GM19328 (cell line): Measurements from ENCODE around the gene STK17B.

Experiments
- ATAC-seq: cut with Tn5 transposase; IDR thresholded peaks from one replicate; pipeline ENCODE4 v1.9.1; 2021; ENCODE audit warnings: mild to moderate bottlenecking, moderate library complexity; ENCODE audit not compliant: unreplicated experiment

The STK17B gene

DNA sequence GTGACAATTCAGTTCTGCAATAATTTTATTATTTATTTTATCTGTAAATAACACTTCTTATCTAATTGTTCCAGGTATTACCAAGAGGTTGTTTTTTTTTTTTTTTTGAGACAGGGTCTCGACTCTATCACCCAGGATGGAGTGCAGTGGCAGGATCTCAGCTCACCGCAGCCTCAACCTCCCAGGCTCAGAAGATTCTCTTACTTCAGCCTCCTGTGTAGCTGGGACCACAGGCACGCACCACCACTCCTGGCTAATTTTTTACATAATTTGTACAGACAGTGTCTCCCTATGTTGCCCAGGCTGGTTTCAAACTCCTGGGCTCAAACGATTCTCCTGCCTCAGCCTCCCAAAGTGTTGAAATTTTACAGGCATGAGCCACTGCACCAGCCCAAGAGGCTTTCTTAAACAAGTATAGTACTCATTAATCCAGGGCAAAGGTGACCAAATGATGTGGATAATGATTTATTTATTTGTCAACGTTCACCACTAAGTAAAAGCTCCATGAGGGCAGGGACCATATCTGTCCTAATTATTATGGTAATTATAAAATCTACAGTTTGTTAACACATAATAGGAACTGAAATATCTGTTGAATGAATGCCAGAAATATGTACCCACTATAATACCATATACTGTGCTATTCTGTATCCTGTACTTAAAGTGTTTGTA, 12.0 kb downstream of the STK17B start:
- no peak for ATAC-seq

DNA sequence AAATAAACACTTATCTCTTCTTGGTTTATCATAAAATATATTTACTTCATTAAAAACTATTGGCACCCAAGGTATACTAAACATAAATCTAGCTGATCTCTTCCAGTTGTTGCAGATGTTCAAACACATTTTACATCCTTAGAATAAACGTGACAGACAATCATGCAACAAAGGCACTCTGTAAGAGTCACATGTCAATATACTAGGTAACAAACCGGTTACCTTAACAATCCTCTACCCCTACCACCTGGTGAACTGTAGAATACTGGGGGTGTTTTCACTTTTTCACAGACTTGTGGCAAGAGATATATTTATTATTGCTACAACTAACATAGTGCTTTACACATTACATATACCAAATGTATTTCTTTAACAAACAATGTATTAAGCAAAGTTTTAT, 15.8 kb downstream of the STK17B start:
- ATAC-seq: no peak

DNA sequence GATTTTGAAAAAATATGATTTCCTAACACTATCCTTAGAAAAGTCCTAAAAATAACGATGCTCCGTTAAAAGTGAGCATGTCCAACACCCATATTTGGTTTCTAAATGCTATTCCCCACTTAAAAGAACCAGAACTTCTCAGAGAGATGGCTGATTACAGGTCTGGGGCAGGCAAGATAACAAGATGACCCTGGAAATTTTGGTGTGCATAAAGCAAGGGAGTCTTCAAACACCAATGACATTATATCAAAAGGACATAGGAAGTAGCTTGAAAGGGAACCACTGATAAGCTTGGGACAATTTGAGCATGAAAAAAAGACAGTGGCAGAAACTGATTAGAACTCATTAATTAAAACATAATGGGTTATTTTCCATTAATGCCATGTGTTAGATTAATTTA, 17.9 kb downstream of the STK17B start:
- no peak for ATAC-seq

DNA sequence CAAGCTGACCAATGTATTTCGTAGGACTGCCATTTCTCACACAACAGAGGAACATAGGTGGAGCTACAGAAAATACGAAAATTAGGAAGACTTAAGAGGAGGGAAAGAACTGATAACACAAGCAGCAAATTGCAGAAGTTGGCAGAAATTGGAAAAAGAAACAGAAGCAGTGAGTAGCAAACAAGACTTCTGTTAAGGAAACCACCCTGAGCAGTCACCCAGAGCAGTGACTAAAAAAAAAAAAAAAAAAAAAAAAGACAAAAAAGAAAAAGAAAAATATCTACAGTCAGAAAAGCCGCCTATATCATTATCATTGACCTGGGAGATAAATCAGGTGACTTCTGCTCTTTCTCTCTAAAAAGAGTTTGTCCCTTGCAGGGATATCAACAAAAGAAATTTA, 21.4 kb downstream of the STK17B start:
- no peak for ATAC-seq

DNA sequence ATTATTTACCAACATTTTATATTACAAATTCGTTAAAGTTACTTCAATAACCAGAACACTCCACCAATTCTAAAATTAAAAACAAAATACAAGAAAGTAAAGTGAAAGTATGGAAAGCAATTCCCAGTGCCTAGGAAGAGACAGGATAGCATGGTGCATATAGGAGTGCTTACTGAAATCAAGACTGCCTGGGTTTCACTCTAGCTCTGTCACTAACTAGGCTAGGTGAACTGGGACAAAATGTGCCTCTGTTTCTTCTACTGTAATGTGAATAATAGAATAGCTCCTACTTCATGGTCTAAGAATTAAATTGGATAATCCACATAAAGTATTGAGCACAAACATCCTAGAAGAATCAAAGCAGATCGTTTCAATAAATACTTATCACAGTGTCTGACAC, 22.6 kb downstream of the STK17B start:
- ATAC-seq: no peak

DNA sequence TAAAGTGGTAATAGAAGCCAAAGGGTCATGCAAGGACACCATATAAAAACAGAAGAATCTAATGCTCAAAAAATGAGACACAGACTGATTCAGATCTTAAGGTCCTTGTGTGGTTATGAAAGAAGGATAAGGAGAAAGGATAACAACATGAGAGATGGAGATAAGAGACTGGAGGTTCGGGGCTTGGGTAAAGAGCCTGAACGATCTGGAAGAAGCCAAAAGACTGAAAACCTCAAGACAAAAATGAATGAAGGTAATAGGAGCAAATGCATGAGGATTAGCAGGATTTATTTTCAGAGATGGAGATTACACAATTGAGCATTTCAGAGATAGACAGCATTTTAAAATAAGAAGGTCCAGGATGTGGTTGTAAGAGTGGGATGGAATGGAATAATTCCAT, 26.1 kb downstream of the STK17B start:
- ATAC-seq: no peak

DNA sequence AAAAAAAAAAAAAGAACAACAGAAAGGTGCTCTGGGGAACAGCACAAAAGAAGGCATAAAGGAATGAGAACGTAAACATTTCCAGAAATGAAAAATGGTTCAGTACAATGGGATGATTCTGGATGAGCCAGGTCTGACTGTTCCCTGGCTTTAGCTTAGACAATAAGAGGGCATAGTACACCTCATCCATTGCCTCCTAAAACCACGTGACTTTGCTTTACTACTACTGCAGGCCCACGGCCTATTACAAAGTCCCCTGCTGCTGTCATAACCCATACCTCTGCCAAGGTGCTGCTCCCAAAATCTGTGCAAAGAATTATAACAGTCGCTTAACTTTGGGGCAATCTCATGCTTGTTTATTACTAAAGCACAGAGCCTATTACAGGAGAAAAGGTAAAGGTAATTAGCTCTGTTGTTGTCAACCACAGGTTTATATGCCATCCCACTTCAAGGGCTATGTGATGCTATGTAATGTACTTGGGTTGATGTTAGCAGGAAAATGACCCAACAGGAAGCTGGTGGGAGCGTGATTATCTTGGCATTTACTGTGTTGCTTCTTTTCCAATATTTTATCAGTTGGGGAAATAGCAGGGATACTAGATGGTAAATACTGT, 26.8 kb downstream of the STK17B start:
- no peak for ATAC-seq

DNA sequence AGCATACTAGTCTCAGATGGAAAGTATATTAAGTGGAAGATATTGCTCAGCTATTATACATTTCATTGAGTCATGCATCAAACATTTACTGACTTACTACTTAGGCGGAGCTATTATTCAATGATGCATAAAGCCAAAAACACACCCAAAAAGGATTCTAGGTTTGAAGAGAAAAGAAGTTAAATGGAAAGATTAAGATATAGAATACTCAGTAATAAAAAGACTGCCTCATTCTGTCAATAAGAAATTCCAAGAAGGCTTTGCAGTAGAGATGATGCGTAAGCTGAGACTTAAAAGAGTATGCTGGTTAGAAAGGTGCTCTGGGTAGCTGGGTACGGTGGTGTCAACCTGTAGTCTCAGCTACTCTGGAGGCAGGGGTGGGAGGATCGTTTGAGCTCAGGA, 27.6 kb downstream of the STK17B start:
- no peak for ATAC-seq

DNA sequence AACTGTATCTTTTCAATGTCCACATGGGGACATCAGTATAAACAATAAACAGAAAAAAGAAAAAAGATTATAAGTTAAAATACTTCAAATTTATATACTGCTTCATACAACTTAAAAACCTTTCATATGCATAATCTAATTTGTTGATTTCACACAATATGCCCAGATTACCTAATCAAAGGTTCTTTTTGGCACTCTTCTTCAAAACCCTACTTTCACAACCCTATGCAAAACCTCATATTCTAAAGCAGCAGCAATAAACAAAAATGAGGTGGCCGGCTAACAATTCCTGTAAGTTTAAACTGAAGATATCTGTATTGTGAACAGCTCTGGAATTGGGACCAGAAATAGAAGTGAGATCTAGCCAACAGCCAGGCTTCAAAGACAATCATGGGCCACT, 28.6 kb downstream of the STK17B start:
- no peak for ATAC-seq

DNA sequence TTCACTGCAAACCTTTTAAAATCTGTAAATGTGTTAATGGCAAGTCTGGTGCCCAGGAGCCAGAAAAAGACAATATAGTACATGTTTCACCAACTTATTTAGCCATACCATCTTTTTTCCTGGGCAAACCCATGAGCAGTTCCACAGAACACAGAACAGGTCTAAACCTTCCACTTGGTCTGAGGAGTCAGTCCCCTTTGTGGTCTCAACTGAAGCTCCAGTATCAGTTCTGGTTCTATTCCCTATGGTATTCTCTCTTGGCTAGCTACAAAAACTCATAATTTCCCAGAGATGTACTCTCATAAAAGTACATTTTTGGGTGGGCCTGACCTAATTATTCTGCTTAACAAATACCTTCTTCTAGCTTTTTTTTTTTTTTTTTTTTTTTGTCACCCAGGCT, 31.2 kb downstream of the STK17B start:
- no peak for ATAC-seq

DNA sequence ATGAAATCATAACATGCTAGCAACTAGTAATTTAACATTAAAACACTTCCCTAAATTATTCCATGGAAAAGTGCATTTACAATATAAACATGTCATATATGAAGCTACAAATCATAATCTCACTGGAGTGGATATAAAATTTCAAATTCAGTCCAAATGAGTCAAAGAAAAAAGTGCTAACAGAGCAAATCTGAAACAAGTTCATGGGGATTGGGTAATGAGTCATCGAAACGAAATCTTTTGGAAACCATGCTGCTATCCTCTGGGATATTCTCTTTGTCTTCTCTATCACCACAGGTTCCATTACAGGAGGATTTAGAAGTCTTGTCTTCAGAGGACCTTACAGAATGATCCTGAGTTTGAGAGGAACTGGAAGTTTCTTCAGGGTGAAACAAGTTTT, 34.1 kb downstream of the STK17B start:
- no peak for ATAC-seq

DNA sequence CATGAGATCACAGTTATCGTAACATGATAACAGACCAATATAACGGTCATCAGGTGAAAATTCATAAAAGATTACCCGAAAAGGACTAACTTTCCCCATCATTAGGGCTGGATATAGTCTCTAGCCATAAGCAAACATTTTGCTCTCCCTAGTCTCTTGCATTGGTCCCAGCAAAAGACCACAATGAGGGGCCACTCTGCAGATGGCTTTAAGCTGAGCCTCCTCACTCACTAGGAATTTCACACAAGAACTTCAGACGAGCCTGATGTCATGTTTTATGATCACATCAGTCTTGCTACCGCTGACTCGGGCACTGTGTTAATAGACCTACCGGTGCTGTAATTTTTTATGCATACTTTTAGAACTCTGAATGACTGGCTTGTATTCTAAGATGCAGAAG, 35.2 kb downstream of the STK17B start:
- ATAC-seq: no peak

DNA sequence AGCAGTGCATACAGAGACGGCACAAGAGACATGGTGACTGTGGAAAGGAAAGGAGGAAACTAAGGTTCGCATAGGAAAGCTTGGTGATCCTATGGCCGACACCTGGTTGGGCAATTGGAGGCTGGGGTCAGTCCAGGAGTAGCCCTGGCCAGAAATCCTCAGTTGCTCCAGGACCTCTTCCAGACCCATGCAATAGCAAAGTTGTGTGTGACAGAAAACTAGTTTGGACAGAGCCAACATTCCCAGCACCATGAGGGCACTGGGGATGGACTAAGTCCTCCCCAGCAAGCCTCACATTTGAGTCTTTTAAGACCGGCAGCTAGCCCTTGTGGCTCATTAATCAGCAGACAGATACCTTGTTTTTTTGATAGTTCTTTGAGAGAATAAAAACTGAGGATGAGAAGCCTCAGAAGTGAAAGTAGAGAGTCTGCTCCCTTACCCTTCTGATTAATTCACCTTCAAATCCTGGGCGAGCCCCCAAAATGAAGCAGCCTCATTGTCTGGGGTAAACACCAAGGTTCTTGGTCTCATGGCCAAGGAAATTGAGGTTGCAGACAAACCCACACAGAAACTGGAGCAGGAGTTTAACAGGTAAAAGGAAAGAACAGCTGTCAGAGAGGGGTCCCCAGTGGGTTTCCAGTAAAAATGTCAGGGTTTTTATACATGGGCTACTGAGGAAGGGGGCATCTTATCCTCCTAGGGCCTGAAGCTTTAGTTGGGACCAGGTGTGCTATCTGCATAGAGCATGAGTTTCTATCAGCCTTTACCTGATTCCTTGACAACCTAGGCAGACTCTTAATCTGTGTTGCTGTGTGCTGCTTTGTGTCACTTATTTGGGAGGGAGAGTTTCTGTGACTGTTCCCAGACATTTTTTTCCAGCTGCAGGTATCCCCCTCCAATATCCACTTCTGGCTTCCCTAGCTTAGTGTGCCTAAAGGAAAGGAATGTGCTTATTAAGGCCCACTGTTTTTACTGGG, 39.1 kb downstream of the STK17B start:
- ATAC-seq: no peak

DNA sequence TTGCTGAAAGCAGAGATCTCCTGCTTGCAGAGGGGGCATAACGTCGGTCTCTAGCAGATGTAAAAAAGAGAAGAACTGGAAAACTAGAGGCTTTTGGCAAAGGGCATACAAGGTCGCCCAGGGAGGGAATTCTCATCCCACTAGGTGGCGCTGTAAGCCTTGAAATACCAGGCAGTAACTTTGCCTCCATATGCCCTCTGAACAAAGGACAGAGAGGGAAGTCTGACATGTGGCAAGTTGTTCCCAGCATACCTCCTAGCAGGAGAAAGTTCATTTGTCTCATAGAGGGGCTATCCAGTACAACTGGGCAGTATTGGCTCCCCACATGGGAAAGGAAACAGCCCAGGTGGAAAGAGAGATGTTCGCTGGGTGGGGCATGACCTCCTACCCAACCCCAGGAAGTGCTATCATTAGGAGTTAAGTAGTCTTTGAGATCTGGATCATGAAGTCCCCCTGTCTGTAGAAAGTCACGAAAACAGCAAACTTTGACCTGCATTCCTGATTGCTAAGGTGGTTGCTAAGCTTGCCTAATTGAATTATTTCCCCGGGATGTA, 39.9 kb downstream of the STK17B start:
- ATAC-seq: no peak

DNA sequence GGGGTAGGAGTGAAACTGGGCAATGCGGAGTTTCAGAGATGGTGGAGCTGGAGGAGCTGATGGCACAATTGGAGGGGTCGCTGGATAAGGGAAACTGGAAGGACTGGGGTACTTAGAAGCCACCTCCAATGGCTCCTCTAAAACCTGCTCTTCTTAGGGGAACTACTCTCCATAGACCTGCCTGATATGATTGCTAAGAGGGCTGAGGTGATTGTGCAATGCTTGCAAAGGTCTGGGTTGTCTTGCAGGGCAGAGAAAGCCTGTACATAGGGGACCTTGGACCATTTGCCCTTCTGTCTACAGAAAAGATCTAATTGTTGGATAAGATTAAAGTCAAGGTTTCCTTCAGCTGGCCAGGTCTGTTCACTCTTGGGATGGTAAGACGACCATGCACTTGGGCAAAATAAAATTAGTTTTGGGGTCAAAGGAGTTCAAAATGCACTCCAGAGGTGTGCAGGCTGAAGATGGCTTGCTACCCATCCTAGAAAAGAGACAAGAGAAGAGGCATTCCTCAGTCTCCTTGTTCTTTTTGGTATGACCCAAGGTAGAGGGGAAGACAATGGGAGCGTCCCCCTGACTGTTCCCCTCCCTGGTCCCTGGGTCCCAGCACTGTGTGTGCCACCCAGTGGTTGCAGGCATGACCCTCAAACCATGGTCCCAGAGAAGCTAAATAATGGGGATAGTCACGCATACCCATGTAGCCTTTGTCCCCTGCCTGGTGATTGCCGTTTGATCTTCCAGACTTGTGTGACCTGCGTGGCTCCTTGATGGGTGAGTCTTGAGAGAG, 41.1 kb downstream of the STK17B start:
- no peak for ATAC-seq

DNA sequence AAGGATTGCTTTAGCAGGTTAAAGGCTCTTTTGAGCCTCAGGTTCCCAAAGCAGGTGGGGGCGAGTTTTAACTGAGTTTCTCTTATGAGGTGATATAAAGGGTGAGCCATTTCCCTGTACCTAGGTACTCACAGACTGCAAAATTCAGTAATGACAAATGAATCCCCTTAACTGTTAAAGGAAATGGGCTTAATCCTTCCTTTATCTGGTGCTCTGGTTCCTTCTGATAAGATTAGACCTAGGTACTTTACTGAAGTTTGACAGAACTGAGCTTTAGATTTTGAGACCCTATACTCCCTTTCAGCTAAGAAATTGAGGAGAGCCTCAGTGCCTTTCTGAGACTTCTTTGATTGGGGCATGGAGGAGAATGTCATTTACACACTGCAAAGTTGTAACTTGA, 42.6 kb downstream of the STK17B start:
- ATAC-seq: no peak

DNA sequence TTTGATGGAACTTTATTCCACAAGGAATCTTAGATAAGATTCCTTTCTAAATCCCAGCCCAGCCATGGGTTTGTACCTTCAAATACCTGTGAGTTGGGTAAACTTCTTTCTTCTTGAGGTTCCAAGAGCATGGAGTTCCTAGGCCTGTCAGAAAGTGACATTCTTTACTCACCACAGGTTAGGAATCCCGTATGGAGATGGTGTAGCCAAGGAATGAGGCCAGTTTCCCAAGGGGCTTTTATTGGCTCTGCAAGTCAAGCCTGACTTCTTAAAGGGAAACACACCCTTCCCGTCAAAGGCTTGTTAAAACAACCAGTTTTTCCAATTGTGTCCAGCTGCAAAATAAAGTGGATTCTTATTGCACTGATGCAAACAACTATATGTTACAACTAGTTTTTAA, 45.8 kb downstream of the STK17B start:
- no peak for ATAC-seq

DNA sequence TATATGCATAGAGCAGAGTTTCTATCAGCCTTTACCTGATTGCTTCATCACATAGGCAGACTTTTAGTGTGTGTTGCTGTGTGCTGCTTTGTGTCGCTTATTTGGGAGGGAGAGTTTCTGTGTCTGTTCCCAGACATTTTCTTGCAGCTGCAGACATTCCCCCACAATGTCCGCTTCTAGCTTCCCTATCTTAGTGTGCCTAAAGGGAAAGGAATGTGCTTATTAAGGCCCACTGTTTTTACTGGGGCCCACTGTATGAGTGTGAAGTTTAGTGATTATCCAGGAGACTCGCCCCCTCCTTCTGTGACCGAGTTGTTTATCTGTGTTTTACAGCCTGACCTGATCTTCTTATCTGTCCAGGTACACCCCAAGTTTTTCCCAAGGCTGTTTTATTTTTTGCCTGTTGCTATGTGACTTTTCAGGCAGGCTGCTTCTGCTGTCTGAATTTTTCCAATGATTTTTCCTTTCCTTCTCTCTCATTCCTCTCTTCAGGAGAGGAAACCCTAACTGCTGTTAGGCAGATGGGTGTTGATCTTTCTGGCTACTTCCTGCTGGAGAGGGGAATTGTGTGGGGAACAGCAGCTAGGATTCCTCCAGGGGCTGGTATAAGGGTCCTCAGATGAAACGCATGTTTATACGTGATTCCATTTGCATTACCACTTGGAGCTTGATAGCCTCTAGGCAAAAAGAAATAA, 47.6 kb downstream of the STK17B start:
- no peak for ATAC-seq

DNA sequence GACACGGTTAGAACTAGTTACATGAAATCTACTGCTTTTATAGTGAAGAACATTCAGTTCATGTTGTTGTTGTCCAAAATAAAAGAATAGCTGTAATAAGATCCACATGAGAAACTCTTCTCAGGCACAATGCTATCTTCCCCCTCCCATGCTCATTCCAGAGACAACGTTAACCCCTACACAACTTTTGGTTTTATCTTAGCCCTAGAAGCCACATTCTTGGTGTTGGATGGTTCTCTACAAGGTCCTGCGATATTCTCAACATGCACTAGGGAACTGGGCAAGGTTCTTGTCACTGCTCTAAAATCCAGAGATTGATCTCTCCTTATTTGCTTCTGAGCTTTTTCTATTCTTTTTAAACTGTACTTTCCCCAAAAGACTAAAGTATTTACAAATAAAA, 51.5 kb downstream of the STK17B start:
- no peak for ATAC-seq

DNA sequence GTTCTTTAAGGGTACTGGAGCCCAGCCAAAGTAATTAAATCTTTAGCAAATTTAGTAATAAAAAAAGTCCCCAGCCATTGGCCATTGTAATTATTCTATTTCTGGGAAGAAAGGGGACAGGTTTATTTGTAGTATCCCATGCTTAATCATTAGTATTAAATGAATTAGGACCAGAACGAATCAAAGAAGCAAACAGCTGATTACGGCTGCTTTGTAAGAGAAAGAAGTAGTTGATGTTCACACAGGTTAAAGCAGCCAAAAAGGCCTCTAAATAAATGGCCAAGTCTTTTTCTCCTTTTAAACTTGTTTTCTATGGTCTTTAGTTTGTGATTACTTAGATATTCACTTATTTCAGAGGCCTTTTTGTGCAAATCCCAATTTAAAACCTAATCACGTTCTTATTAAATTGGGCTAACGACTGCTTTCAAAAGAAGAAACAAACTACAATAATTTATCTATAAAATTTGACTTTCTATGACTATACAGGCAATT, 54.1 kb downstream of the STK17B start:
- ATAC-seq: no peak
